ENCODE data around the gene GAD2.

GRCh38 chr10:26331371-26331770 is 114.8 kb downstream of the GAD2 start:
- TF ChIP-seq CTCF (IDR thresholded peaks at IDR 0.05) (no peak), POLR2A (IDR thresholded peaks at IDR 0.05) (no peak)
